ENCODE data around the gene NR1I2.

NR1I2 gene

GRCh38 chr3:119825820-119826219 is 43.9 kb downstream of the NR1I2 start:
- no peak for DNase-seq

- DNase-seq, result no peak
Observed at GRCh38 chr3:119826711-119827608, 45.1 kb downstream of the NR1I2 start.

- DNase-seq, result no peak
Observed at GRCh38 chr3:119829420-119829819, 47.5 kb downstream of the NR1I2 start.

GRCh38 chr3:119831022-119831421 is 49.1 kb downstream of the NR1I2 start:
- no peak for DNase-seq

GRCh38 chr3:119831941-119832371 is 50.1 kb downstream of the NR1I2 start:
- no peak for DNase-seq

GRCh38 chr3:119834754-119835370 is 53.0 kb downstream of the NR1I2 start:
- DNase-seq, result no peak

GRCh38 chr3:119835556-119835955 is 53.7 kb downstream of the NR1I2 start:
- DNase-seq, result no peak

GRCh38 chr3:119841808-119842471 is 60.0 kb downstream of the NR1I2 start:
- no peak for DNase-seq

GRCh38 chr3:119849126-119849525 is 67.2 kb downstream of the NR1I2 start:
- DNase-seq, result no peak

GRCh38 chr3:119856695-119857094 is 74.8 kb downstream of the NR1I2 start:
- DNase-seq, result no peak

- no peak for DNase-seq
Observed at GRCh38 chr3:119858957-119859356, 77.1 kb downstream of the NR1I2 start.

GRCh38 chr3:119859728-119860127 is 77.8 kb downstream of the NR1I2 start:
- DNase-seq, result no peak

- DNase-seq, result no peak
Observed at GRCh38 chr3:119861681-119862080, 79.8 kb downstream of the NR1I2 start.

- no peak for DNase-seq
Observed at GRCh38 chr3:119862616-119863015, 80.7 kb downstream of the NR1I2 start.

GRCh38 chr3:119864476-119864875 is 82.6 kb downstream of the NR1I2 start:
- DNase-seq, result no peak
